Measurements from ENCODE around the gene CSNK1E.

DNA sequence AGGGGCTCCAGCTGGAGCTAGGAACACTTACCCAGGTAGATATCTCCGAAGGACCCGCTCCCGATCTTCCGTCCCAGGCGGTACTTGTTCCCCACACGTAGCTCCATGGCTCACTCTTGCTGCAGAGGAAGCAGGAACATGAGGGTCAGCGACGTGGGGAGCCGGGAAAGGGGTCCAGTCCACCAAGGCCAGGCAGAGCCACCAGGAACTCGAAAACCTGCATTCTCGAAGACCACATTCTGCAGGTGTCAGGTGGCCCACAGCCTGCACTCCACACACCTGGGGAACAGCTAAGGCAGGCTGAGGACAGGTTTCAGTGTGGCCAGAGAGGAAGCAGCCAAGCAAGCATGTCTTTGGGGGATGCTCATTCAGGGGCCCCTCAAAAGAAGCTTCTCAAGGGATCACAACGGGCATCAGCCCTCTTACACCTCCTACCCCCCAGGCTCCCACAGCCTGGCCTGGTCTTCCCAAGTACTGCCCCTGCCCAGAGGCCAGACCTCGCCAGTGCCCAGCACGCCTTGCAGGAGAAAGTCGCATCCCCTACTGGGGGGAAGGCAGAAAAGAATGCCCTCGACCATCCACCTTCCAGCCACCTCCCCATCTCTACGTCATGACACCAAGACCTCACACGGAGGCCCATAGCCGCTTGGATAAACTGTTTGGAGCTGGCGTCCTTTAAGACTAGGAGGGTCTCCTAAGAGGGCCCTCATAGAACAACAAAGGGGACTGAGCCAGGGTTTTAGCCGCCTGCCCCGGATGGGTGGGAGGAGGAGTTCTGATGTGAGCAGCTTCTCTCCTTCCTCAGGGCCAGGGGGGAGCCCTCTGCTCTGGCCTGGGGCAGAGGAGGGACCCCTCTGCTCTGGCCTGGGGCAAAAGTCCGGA lies 2.9 kb downstream of the CSNK1E start:
- TF ChIP-seq, protein P1, sequence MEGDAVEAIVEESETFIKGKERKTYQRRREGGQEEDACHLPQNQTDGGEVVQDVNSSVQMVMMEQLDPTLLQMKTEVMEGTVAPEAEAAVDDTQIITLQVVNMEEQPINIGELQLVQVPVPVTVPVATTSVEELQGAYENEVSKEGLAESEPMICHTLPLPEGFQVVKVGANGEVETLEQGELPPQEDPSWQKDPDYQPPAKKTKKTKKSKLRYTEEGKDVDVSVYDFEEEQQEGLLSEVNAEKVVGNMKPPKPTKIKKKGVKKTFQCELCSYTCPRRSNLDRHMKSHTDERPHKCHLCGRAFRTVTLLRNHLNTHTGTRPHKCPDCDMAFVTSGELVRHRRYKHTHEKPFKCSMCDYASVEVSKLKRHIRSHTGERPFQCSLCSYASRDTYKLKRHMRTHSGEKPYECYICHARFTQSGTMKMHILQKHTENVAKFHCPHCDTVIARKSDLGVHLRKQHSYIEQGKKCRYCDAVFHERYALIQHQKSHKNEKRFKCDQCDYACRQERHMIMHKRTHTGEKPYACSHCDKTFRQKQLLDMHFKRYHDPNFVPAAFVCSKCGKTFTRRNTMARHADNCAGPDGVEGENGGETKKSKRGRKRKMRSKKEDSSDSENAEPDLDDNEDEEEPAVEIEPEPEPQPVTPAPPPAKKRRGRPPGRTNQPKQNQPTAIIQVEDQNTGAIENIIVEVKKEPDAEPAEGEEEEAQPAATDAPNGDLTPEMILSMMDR (conservative IDR thresholded peaks at IDR 0.05) = no peak
- no peak for TF ChIP-seq ZFX (IDR thresholded peaks at IDR 0.05)
